HT1080 (cell line): ENCODE data around the gene SLC35A3. TPM values are rescaled to one million over a fixed set of nuclear protein-coding genes. Genes with fewer than 3 reads are reported as not detected.
"Not testable (repeated sequence)": the region's sequence is repeated elsewhere in the genome, so short reads cannot be mapped to it uniquely, and the experiment has no call there.

ENCODE experiments used
- DNase-seq: peaks from one replicate; pipeline ENCODE4 v3.0.0-alpha.2; 2015; ENCODE audit warnings: low read depth
- total RNA-seq: library from RNA; depleted of rRNA; stranded (reverse); fragments of >200 nt; shearing (Covaris generic); gene quantifications from 2 replicates; pipeline ENCODE4 v1.2.3, GENCODE V29; 2014

The SLC35A3 gene
- total RNA-seq, 1 experiment from 2014 or later: 31.0 TPM

- no peak for DNase-seq
Measured at GRCh38 chr1:99970713-99971255, 988 bp downstream of the SLC35A3 start.

- not testable (repeated sequence) for DNase-seq
Measured at GRCh38 chr1:99972066-99972465, 2.3 kb downstream of the SLC35A3 start.

GRCh38 chr1:99975529-99975928, 5.7 kb downstream of the SLC35A3 start:
- no peak for DNase-seq

GRCh38 chr1:99977326-99977725, 7.5 kb downstream of the SLC35A3 start:
- not testable (repeated sequence) for DNase-seq

GRCh38 chr1:99978218-99978617, 8.4 kb downstream of the SLC35A3 start:
- DNase-seq: no peak

- DNase-seq: no peak
Measured at GRCh38 chr1:99979091-99979490, 9.3 kb downstream of the SLC35A3 start.

- DNase-seq: no peak
Measured at GRCh38 chr1:99980928-99981327, 11.1 kb downstream of the SLC35A3 start.

GRCh38 chr1:99986656-99987225, 16.9 kb downstream of the SLC35A3 start:
- DNase-seq: no peak

GRCh38 chr1:99988210-99988765, 18.5 kb downstream of the SLC35A3 start:
- no peak for DNase-seq

GRCh38 chr1:99992044-99992722, 22.4 kb downstream of the SLC35A3 start:
- no peak for DNase-seq

GRCh38 chr1:99992760-99993467, 23.1 kb downstream of the SLC35A3 start:
- no peak for DNase-seq

- no peak for DNase-seq
Measured at GRCh38 chr1:99993468-99993845, 23.7 kb downstream of the SLC35A3 start.

GRCh38 chr1:99994496-99994895, 24.7 kb downstream of the SLC35A3 start:
- no peak for DNase-seq

- DNase-seq: no peak
Measured at GRCh38 chr1:99996951-99997350, 27.2 kb downstream of the SLC35A3 start.

GRCh38 chr1:100001462-100001861, 31.7 kb downstream of the SLC35A3 start:
- DNase-seq: no peak

GRCh38 chr1:100005424-100005823, 35.6 kb downstream of the SLC35A3 start:
- DNase-seq: no peak

GRCh38 chr1:100006688-100007087, 36.9 kb downstream of the SLC35A3 start:
- DNase-seq: no peak

GRCh38 chr1:100009458-100009857, 39.7 kb downstream of the SLC35A3 start:
- DNase-seq: peak; percentile 29

GRCh38 chr1:100010804-100011203, 41.0 kb downstream of the SLC35A3 start:
- DNase-seq: no peak

GRCh38 chr1:100019220-100019619, 49.4 kb downstream of the SLC35A3 start:
- DNase-seq: no peak

- no peak for DNase-seq
Measured at GRCh38 chr1:100023482-100023881, 53.7 kb downstream of the SLC35A3 start.

- no peak for DNase-seq
Measured at GRCh38 chr1:100027212-100027611, 57.4 kb downstream of the SLC35A3 start.
